T-helper 1 cell (primary cell): Measurements from ENCODE around the gene PSMG3.
"Not testable (repeated sequence)": the region's sequence is repeated elsewhere in the genome, so short reads cannot be mapped to it uniquely, and the experiment has no call there.

ENCODE experiments used
- DNase-seq, 5 donors: peaks; one replicate each; pipeline ENCODE4 v3.0.0-alpha.2; 2012 to 2020

The PSMG3 gene

DNA sequence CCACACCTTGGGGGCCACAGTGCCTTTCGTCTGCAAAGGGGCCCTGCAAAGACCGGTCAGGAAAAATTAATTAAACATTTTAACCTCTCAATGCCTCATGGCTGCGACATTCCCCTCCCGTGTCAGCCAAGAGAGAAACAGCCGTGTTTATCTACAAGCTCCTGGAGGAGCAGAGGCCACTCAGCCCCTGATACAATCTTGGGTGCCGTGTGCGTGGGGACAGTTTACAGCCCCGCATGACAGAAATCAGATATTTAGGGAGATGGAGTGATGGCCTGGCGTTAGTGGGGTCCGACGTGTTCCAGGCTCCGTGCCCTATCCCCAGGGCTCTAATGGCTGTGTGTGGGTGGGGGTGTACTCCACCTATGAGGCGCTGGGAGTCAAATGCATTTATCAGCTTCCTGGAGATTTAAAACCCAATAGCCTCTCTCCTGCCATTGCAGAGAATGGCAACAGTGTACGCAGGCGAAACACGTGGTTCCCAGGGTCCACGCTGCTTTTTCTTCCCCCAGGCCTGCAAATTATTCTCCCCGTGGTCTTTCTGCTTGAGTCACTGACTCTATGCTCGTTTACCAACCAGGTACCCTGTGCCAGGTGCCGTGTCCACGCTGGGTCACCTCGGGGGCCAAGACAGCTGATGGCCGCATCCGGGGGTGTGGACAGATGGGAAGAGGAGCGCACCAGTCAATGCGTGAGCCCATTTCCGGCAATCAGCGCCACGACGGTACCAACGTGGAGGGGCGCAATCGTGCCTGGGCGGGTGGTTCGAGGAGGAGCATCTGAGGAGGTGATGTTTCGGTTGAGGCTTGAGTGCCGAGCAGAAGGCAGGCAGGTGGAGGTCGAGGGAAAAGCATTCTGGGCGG, 26.6 kb upstream of the PSMG3 start:
- no peak for DNase-seq

DNA sequence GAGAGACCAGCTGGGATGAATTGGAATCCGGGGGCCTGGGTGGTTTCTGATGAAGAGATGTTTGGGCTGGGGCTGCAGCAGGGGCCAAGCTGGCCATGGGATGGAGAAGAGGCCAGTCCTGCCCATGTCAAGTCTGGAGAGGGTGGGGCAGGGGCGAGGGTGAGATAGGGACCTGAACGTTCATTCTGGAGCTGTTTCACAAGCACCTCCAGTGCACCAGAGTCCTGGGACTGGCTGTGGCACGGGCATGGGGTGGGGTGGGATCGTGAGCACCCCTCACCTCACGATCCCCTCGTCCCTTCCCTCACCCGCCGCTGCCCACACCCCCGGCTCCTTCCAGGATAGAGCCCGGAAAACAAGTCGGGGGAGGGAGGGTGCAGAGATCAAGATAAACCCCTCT, 25.8 kb upstream of the PSMG3 start:
- no peak for DNase-seq

DNA sequence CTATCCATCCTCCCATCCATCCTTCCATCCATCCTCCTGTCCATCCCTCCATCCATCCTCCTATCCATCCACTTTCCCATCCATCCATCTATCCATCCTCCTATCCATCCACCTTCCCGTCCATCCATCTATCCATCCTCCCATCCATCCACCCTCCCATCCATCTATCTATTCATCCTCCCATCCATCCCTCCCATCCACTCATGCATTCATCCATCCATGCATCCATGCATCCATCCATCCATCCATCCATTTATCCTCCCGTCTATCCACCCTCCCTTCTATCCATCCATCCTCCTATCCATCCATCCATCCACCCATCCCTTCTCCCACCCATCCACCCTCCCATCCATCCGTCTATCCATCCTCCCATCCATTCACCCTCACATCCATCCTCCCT, 25.2 kb upstream of the PSMG3 start:
- DNase-seq, result no peak

DNA sequence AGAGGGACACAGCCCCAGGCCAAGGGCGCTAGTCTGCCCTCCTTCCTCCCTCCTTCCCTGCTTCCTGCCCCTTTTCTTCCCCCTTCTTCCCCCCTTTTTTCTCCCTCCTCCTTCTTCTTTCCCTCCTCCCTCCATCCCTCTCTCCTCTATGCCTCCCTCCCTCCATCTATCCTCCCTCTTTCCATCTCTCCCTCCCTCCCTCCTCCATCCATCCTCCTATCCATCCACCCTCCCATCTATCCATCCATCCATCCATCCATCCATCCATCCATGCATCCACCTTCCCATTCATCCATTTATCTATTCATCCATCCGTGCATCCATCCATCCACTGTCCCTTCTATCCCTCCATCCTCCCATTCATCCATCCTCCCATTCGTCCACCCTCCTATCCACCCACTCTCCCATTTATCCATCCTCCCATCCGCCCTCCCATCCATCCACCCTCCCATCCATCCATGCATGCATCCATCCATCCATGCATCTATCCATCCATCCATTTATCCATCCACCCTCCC, 24.1 kb upstream of the PSMG3 start:
- DNase-seq, result no peak

DNA sequence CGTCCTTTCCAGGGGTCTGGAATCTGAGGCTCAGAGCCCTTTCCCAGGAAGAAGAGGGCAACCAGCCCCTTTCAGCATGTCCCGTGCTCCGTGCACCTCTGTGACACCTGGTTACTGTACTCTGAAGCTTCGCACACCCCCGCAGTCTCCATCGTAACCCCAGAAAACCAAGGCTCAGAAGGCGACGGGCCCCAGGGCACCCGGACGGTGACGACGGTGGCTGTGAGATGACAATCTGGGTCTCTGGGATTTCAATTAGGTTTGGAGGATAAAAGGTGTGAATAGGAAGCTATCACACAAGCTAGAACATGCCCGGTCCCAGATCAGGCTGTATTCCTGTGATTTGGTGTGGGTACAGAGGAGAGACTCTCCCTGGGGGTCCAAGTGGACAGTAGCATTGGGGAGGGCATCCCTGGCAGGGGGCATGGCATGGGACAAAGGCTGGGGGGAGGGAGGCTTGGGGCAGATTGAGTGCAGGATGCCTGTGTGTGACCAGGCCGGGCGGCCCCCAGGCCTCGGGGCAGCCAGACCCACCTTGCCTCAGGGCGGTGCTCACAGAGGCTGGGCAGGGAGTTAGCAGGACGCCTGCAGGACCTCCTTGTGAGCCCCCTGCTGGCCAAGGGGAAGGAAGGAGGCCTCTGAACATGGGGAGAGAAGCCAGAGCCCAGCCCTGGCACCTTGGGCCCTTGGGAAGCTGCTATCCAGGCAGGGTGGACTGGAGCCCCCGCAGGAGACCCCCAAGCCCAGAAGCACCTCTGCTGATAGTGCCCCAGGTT, 23.4 kb upstream of the PSMG3 start:
- no peak for DNase-seq

DNA sequence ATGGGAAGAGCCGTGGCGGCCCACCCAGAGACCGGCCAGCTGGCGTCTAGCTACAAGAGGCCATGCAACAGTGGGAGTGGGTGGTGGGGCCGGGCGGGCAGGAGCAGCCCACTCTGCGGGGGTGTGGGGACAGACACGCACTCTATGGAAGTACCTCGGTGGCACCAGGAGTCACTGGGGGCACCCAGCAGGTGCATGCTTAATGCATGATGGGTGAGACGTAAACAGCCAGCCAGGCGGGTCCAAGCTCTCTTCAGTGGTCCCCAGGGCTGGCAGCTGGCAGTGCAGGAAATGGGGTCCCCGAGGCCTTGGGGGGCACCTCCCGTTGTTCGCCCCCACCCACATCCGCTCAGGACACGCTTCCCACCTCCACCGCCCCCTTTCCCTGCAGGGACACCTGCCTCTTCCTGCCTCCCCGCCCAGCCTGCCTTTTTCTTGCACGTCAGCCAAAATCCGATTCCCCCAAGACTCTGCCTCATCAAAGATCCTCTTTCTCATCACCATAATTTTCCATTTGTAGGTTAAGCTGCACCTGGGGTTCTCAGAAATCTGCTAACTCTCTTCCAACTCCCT, 22.6 kb upstream of the PSMG3 start:
- DNase-seq, result no peak

DNA sequence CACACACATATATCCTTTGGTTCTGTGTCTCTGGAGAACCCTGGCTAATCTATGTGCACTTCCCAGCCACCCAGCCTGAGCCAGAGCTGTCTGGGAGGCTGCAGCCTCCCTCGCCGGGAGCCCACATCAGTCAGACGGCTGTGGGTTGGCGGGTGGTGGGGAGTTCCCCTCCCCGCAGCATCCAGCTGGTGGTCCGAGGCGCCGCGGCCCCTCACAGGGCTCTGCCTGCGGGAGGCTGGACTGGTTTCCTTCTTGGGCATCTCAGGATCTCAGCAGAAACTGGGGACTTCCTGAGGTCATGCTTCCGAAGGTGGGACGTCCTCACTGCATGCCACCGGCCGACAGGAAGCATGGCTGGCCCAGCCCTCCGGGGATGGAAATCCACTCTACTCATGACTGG, 22.0 kb upstream of the PSMG3 start:
- no peak for DNase-seq

DNA sequence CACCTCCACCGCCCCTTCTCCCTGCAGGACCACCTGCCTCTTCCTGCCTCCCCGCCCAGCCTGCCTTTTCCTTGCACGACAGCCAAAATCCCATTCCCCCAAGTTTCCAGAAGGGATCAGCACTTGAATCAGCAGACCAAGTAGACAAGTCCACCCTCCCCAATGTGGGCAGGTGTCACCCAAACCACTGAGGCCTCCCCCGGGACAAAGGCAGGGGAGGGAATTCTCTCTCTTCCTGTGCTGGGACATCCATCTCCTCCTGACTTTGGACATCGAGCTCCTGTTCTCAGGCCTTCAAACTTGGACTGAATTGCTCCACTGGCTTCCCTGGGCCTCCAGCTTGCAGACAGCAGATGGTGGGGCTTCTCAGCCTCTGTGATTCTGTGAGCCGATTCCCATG, 21.6 kb upstream of the PSMG3 start:
- DNase-seq, result no peak

DNA sequence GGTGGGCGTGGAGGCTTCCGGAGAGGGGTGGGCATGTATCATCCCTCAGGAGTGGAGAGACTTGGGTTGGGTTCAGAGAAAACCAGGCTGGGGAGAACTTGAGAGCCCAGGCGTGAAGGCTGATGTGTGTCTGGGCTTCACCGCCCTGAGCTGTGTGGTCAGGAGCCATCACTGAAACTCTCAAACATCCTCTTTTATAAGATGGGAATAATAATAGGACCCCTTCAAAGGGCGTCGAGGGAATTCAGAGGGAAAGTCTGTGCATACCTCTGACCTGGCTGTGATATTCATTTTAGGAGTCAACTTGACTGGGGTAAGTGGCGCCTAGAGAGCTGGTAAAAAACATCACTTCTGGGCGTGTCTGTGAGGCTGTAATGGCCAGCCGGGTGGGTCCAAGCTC, 21.1 kb upstream of the PSMG3 start:
- no peak for DNase-seq

DNA sequence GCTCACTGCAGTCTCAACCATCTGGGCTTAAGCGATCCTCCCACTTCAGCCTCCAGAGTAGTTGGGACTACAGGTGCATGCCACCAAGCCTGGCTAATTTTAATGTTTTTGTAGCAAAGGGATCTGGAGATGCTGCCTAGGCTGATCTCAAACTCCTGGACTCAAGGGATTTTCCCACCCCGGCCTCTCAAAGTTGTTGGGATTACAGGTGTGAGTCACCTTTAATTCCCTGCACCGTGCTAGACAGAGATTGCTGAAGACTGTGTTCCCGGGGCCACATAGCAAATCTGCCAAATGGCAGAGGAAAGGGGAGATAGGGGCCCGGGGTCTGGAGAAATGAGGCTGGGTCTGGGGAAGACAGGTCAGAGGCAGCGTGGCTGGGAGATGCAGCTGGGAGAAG, 20.6 kb upstream of the PSMG3 start:
- no peak for DNase-seq

DNA sequence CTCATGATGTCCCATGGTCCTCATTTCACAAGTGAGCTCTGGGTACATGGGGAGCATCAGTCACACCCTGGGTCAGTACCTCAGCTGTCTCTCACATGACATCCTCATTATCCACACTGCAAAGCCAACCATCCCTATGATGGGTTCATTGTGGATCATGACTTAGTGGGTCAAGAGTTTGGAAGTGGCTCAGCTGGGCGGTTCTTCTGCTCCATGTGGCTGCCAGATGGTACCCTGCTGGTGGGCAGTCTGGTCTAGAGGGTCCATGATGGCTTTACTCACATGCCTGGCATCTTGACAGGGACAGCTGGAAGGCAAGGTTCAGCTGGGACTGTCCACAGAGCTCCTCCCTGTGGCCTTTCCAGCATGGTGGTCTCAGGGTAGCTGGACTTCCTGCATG, 19.1 kb upstream of the PSMG3 start:
- DNase-seq, result no peak

DNA sequence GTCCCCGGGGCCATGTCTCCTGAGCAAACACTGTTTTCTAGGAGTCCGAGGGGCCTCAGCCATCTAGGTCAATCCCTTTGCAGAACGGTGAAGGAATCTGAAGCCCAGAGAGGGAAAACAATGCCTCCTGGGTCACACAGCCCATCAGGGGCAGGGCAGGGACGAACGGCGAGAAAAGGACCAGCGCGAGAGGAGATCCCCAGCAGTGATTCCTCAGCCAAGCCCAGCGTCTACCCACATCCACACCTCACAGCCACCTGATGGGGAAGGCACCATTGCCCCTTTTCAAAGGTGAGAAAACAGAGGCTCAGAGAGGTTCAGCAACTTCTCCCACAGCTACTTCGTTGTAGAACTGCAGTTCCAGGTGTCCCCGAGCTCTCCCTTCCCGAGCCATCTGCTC, 17.9 kb upstream of the PSMG3 start:
- no peak for DNase-seq

DNA sequence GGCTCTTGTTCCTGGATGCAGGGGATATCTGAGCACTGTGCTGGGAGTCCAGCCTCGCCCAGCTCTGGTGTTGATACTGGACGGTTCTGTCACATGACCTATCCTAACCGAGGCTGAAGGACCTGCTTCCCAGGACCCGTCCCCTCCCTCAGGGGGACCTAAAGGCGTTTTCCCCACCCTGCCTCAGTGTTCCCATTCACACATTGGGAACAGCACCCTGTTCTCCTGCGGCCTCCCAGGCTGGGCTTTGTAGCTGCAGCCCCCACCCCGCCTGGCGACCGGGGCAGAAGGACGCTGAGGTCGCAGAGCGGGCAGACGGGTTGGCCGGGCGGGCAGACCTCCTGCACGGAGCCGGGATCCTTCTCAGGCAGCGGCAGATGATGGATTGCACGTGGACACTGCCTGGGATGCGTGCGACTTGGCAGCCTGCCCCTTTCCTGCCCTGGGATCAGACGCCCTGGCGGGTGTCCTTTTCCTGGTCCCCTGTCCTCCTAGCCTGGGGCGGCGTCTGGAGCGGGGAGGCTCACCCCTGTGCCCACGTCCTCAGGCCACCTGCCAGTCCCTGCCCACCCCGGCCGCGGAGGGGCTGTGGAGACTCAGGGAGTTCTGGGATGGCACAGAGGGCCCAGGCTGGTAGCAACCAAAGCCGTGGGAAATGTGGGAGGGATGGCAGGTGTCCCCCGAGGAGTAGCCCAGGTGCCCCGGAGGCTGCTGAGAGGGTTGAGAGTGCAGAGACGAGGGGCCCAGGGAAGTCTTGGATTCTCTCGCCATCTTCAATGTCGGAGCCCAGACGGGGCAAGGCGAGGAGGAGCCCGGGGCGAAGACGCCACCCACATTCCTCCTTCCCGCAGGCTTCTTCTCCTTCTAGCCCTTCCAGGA, 17.2 kb upstream of the PSMG3 start:
- no peak for DNase-seq

DNA sequence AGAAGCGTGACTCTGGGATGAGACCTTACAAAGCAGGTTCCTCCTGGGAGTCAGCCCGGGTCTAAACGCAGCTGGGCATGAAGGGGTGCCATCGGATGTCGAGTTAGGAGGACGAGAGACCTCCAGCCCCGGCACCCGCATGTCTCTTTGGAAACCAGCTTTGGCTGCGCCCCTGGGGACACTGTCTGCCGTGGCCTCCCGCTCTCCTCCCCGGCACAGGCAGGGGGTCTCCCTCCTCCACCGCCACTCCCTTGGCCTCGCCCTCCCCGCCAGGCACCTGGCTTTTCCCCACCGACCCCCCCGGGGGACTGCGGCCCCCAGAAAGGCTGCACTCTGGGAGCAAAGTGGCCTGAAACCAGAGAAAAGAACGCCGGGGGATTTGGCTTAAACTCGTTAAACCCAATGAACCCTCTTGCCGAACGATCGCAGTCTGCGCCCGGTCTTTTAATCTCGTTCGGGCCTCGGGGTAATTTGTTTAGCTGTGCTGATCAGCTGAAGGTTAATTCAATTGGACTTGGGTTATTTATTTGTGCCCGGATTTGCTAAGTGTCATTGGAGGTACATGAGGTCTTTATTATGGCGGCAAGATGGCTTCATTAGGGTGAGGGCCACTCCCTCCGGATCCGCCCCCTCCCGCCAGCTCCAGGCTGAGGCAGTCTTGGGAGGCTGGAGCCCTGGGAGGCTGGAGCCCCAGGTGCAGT, 16.4 kb upstream of the PSMG3 start:
- no peak for DNase-seq

DNA sequence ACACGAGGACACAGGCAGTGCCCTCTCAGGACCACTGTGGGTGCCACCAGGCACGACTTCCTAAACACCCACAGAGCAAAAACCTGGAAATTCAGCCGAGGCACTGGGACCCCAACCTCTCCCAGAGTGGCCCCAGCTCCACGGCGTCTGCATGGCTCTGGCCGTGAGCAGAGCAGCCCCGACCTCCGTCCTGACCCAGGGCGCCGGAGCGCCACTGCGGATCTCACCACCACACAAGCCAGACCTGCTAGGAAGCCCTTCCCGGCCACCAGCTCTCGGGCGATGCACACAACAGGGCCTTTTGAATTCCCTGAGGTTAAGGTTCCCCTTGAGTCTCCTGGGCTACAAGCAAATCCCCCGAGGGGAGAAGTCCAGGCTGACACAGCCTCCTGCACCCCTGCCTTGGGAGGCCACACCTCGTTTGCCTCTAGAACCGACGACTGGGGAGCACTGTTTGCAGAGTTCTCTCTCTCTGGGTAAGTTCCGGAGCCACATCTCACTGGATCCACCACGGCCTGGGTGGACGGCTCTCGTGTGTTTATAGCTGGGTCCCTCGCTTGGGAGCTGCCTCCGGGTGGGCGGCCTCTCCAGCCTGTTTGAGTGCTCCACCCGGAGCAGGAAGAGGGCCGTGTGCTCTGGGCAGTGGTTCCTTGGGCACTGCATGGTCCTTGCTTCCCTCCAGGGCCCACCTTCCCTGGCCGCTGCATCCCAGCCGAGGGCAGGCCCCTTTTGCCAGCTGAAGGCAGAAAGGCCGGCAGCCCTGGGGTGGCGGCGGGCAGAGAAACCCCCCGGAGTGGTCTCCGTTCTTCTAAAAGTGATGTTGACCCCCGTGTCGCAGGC, 15.5 kb upstream of the PSMG3 start:
- no peak for DNase-seq

DNA sequence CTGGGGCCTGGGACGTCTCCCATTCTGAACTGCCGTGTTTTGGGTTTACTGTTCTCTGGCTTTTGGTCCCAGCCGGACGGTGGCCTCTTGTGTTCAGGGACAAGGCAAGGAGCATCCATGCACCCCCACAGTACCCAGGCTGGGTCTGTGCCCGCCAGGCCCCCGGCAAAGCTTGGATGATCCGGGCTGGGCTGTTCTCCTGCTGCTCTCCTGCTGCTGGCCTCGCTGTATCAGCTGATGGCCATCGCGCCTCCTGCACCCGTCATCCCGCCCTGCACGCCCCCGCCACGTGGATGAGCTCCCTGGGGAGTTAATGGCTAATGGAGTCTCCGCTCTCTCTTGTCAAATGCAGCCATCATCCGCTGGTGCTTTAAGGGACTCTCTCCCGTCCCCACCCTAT, 14.9 kb upstream of the PSMG3 start:
- no peak for DNase-seq

DNA sequence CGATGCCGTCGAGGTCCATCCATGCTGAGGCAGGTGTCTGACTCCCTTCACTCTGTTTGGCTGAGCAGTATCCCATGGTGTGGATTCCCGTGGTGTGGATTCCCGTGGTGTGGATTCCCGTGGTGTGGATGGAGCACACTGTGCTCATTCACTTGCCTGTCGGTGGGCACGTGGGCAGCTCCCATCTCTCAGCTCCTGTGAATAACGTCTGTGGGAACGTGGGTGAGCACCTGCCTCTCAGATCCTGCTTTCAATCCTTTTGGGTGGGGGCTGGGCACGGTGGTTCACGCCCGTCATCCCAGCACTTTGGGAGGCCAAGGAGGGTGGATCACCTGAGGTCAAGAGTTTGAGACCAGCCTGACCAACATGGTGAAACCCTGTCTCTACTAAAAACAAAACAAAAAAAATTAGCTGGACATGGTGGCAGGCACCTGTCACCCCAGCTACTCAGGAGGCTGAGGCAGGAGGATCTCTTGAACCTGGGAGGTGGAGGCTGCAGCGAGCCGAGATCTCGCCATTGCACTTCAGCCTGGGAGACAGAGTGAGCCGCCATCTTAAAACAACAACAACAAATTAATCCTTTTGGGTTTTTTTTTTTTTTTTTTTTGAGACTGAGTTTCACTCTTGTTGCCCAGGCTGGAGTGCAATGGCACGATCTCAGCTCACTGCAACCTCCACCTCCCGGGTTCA, 13.6 kb upstream of the PSMG3 start:
- not testable (repeated sequence) for DNase-seq

DNA sequence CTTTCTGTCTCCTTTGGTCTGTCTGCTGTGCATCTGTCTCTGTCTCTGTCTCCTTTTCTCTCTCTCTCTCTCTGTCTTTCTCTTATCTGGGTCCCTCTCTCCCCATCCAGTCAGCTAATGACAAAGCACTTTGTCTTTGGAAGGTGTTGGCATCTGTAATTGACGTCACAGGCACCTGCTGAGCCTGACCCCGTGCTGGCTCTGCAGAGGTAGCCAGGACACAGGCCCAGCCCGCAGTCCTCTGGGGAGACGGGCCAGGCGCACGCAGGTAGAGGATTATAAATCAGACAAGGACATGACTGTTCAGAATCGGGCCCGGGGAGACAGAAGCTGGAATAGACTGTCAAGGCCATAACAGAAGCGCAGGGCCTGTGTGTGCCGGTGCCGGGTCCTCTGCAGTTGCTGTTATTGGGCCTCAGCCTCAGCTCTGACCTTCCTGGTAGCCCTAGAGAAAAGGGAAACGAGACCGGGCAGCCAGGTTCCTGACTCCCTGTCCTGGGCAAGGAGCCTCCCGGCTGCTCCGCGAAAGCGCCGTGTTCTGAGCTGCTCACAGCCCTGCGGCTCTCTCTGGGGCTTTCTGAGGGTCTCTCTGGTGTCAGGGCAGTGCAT, 10.7 kb upstream of the PSMG3 start:
- no peak for DNase-seq

DNA sequence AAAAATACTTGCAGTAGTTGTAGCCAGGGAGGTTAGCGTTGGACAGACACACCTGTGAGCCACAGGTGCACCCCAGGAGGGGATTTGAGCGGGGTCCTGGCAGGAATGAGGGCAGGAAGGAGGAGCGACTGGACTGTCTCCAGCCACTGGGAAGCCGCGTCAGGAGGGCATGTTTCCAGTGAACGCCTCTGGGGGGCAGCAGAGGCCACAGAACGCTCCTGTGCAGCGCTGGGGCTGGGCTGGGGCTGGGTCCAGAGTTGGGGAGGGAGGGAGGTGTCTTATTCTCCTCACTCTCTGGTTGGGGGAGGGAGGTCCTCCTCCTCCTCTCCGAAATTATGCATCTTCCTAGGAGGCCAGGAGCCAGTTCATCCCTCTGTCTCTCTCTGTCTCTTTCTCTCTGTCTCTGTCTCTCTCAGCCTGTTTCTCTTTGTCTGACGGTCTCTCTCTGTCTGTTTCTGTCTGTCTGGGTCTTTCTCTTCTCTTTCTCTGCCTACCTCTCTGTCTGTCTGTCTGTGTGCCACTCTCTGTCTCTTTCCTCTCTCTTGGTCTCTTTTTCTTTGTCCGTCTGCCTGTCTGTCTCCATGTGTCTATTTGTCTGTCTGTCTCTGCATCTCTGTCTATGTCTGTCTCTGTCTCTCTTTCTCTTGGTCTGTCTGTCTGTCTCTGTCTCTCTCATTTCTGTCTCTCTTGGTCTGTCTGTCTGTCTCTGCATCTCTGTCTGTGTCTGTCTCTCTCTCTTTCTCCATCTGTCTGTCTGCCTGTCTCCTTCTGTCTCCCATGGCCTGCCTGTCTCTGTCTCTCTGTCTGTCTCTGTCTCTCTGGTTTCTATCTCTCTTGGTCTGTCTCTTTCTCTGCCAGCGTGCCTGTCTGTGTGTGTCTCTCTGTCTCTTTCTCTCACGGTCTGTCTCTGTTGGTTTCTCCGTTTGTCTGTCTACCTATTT, 9.9 kb upstream of the PSMG3 start:
- peak in 4 of 5 donors; percentile 51 to 62 (median 59) for DNase-seq
